GM12878 (cell line): ENCODE results near the gene PPP2R3A.

Source experiments
- CHD4 ChIP-seq: fragments of 200-600 bp; sonication (generic); IDR thresholded peaks from 2 replicates; pipeline ENCODE4 v1.6.1; 2016; ENCODE audit warnings: mild to moderate bottlenecking
- CTCF ChIP-seq, 3 experiments: IDR thresholded peaks in 2 of 3; conservative IDR thresholded peaks in 1 of 3; 2 replicates each; pipeline ENCODE4 v1.5.1; 2011; ENCODE audit warnings: low read depth in 3 of 3, low read length in 3 of 3, mild to moderate bottlenecking in 3 of 3, control low read depth in 2 of 3, moderate library complexity in 2 of 3, inconsistent platforms in 1 of 3, mixed read lengths in 1 of 3; ENCODE audit not compliant: control insufficient read depth in 2 of 3, insufficient read depth in 1 of 3; ENCODE audit errors: extremely low read depth in 1 of 3
- EZH2 ChIP-seq: IDR thresholded peaks from 2 replicates; pipeline ENCODE4 v1.6.1; 2012; ENCODE audit warnings: low read depth, mild to moderate bottlenecking, control low read depth, inconsistent platforms, low read length, borderline replicate concordance; ENCODE audit not compliant: control insufficient read depth
- MEF2A ChIP-seq: IDR thresholded peaks from 2 replicates; pipeline ENCODE4 v1.6.1; 2011; ENCODE audit warnings: low read depth, mild to moderate bottlenecking, low read length, moderate library complexity; ENCODE audit not compliant: insufficient read depth
- NRF1 ChIP-seq: conservative IDR thresholded peaks from 2 replicates; pipeline ENCODE4 v1.6.1; 2011; ENCODE audit warnings: mild to moderate bottlenecking, low read depth, low read length, improper control_type of control experiment
- POLR2A ChIP-seq: IDR thresholded peaks from 2 replicates; pipeline ENCODE4 v1.6.1; 2011; ENCODE audit warnings: low read depth, mild to moderate bottlenecking, low read length
- SMARCA5 ChIP-seq: fragments of 450-650 bp; IDR thresholded peaks from 2 replicates; pipeline ENCODE4 v1.6.1; 2017; ENCODE audit warnings: mild to moderate bottlenecking
- TCF12 ChIP-seq: IDR thresholded peaks from 2 replicates; pipeline ENCODE4 v1.6.1; 2011; ENCODE audit warnings: low read depth, mild to moderate bottlenecking, low read length

DNA sequence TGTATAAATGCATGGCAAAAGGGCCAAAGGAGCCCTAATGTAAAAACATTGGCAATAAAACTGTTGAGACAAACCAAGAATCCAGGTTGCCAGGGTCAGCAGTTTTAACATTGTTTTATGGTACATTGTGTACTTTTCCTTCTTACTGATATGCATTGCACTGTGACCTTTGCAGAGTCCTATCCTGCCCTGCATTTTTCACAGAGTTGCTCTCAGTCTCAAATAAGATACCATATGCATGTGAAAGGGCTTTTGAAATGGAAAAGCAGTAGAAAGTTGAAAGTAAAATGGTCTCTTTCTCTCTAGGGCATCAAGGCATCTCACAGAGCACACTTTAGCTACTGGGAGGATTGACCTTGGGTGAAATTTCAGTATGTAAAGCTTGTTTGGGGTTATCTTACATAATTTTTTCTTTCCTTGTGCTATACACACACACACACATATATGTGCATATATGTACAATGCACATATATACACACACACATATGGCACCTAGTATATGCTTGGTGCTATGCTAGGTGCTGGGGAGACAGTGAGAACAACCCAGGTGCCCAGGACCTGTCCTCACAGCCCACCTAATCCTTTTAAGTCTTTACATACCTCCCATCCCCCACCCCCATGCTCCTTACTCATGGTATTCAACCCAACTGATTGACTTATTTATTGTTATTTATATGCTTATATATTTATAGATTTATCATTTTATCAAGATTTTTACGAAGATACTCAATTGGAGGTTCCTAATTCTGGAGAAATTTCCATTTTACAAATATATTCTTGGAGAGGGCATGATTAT lies 1.2 kb upstream of the PPP2R3A start:
- TF ChIP-seq MEF2A (no peak), CHD4 (no peak), POLR2A (no peak), SMARCA5 (no peak), CTCF (IDR thresholded peaks at IDR 0.05 in 2 of 3, conservative IDR thresholded peaks at IDR 0.05 in 1 of 3; ENCODE audit: control insufficient read depth in 2 of 3, extremely low read depth in 1 of 3, insufficient read depth in 1 of 3, low read depth in 3 of 3, low read length in 3 of 3) (no peak), EZH2 (no peak), NRF1 (no peak), TCF12 (no peak)
